ENCODE data around the gene MACROD2.

DNA sequence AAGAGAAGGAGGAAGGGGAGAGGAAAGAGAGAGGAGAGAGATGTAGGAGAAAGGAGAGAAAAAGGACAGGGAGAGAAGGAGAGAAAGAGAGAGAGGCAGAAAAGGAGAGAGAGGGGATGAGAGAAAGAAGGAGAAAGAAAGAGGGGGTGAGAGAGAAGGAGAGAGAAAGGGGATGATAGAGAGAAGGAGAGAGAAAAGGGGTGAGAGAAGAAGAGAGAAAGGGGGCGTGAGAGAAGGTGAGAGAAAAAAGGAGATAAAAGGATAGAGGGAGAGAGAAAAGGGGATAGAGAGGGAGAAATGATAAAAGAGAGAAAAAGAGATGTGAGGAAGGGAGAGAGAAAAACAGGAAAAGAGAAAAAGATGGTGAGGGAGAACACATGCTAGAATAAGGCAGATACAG is 1644.5 kb downstream of the MACROD2 start:
- TF ChIP-seq JUND (IDR thresholded peaks at IDR 0.05) (no peak), EZH2 (IDR thresholded peaks at IDR 0.05) (no peak), ZFX (IDR thresholded peaks at IDR 0.05) (no peak), POLR2A (IDR thresholded peaks at IDR 0.05; ENCODE audit: borderline replicate concordance, extremely low read depth, insufficient read depth, insufficient read length) (no peak), RAD21 (IDR thresholded peaks at IDR 0.05; ENCODE audit: low read depth) (no peak), CBX3 (IDR thresholded peaks at IDR 0.05; ENCODE audit: low read depth) (no peak), POLR2AphosphoS5 (IDR thresholded peaks at IDR 0.05; ENCODE audit: low read depth, low read length) (no peak), TCF7L2 (IDR thresholded peaks at IDR 0.05; ENCODE audit: borderline replicate concordance, extremely low read depth, insufficient read depth, insufficient read length) (no peak), YY1 (IDR thresholded peaks at IDR 0.05; ENCODE audit: extremely low read depth, insufficient replicate concordance, low read depth, low read length) (no peak)
- TF ChIP-seq, protein P1, sequence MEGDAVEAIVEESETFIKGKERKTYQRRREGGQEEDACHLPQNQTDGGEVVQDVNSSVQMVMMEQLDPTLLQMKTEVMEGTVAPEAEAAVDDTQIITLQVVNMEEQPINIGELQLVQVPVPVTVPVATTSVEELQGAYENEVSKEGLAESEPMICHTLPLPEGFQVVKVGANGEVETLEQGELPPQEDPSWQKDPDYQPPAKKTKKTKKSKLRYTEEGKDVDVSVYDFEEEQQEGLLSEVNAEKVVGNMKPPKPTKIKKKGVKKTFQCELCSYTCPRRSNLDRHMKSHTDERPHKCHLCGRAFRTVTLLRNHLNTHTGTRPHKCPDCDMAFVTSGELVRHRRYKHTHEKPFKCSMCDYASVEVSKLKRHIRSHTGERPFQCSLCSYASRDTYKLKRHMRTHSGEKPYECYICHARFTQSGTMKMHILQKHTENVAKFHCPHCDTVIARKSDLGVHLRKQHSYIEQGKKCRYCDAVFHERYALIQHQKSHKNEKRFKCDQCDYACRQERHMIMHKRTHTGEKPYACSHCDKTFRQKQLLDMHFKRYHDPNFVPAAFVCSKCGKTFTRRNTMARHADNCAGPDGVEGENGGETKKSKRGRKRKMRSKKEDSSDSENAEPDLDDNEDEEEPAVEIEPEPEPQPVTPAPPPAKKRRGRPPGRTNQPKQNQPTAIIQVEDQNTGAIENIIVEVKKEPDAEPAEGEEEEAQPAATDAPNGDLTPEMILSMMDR (IDR thresholded peaks at IDR 0.05 in 2 of 3, conservative IDR thresholded peaks at IDR 0.05 in 1 of 3; ENCODE audit: borderline replicate concordance in 1 of 3, insufficient read depth in 1 of 3, low read depth in 2 of 3, low read length in 2 of 3) = no peak
- TF ChIP-seq, protein P2, sequence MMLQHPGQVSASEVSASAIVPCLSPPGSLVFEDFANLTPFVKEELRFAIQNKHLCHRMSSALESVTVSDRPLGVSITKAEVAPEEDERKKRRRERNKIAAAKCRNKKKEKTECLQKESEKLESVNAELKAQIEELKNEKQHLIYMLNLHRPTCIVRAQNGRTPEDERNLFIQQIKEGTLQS (IDR thresholded peaks at IDR 0.05) = no peak
- TF ChIP-seq, protein P3, sequence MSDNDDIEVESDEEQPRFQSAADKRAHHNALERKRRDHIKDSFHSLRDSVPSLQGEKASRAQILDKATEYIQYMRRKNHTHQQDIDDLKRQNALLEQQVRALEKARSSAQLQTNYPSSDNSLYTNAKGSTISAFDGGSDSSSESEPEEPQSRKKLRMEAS (IDR thresholded peaks at IDR 0.05) = no peak

All from HCT116 (cell line).